GM18873 (cell line): ENCODE results near the gene ALDH1L1.
"Not testable (repeated sequence)": the region's sequence is repeated elsewhere in the genome, so short reads cannot be mapped to it uniquely, and the experiment has no call there.

Experiments
- ATAC-seq: cut with Tn5 transposase; IDR thresholded peaks from one replicate; pipeline ENCODE4 v1.9.1; 2021; ENCODE audit warnings: mild to moderate bottlenecking, moderate library complexity, moderate number of reproducible peaks; ENCODE audit not compliant: unreplicated experiment, low FRiP score

Gene ALDH1L1

DNA sequence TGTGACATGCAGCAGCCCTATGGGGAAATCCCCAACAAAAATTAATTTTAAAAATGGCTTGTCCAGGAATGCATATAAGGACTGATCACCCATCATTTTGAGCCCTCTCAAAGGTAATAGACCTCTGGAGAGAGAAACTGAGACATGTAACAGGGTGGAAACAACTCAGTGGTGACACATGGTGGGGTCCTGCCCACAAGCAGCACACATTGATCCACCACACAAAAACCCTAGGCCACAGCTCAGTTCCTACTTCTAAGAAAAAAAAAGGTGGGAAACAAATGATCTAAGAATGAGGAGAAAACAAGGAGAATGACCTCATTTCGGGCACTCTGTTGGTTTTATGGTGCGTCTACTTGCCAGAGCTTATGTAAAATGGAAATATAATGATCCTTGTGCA lies 94.5 kb downstream of the ALDH1L1 start:
- ATAC-seq, result no peak

DNA sequence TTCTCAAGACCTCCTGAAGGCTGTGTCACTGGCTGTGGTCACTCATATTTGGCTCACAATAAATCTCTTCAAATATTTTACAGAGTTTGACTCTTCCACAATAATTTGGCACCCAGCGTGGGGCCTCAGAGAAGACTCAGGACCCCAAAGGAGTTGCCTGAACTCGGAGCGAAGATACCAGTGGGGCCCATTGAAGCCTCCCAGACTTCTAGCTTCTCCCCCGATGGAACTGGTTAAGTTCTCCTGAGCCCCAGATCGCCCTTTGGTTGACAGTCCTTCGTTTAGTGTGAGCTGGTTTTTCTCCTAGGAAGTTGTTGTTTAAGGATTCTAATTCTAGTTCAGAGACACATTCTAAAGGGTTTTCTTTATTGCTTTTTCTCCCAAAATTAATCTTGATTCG lies 95.1 kb downstream of the ALDH1L1 start:
- no peak for ATAC-seq

DNA sequence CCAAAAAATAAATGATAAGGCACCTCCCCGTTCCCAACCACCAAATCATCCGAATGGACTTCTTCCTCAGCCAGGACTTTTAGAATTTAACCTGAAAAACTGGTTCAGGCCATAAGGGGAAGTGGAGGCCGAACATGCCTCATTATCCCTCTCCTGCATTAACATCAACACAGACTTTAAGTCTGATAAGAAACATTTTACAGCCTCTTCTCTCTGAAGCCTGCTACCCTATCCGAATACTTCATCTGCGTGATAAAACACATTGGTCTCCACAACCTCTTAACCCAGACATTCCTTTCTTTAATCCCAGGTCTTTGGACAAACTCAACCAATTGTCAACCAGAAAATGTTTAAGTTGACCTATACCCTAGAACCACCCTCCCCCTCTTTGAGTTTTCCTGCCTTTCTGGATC lies 95.6 kb downstream of the ALDH1L1 start:
- no peak for ATAC-seq

DNA sequence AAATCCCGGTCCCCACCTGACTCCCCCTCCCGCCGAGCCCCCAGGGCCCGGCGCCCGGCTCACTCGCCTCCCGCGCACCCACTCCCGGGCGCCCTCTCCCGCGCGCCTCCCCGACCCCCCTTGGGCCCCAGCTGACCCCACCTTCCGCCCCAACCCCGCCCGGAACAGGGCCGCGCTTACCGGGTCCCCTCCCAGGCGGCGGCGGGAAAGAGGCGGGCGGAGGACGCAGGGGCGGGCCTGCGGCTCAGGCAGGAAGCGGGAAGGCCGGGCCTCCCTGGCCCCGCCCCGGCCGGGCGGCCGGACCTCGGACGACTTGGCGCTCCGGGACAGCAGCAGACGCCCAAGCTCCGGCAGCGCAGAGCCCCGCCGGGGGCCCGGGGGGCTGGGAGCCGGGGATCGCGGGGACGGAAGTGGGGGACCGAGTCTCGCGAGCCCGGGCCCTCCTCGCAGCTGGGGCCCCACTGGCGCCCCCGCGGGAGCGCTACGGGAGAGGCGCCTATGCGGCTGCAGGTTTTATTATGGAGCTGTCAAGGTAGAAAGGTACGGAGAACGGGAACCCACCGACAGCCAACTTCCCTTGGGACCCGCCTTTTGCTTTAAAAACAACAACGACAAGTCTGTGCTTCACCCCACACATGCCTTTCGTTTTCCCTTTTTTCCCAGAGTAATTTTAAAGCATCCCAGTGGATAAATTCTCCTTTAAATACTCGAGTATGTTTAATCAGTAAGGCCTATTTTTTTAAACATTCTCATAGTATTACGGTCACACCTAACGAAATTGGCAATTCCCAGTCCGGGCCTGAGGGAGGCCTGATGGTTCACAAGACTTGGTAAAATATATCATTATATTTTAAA lies 96.2 kb downstream of the ALDH1L1 start, which contains the start of gene SLC41A3:
TSS of gene SLC41A3 (minus strand) at position 212 of the 855 bp plus-strand sequence. CDS start 15,905 bp downstream, outside the sequence.
- ATAC-seq, result peak; percentile 86

DNA sequence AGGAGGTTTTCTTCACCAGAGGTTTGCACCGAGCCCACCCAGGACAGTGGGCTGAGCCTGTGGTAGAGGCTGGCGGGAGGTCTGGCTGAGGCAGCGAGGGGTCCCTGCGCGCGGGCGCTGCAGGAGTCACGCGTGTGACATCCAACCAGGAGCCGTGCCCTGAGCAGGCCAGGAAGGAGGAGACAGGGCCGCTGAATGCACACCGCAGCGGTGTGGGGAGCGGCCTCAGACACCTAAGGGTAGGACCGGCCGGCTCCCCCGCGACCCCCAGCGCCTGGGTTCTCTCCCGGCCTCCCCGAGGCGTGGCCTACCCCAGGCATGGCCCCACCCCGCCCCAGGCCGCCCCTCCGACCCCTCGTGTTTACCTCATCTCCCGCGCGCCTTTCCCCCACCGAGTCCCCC lies 96.9 kb downstream of the ALDH1L1 start:
- peak; percentile 39 for ATAC-seq

DNA sequence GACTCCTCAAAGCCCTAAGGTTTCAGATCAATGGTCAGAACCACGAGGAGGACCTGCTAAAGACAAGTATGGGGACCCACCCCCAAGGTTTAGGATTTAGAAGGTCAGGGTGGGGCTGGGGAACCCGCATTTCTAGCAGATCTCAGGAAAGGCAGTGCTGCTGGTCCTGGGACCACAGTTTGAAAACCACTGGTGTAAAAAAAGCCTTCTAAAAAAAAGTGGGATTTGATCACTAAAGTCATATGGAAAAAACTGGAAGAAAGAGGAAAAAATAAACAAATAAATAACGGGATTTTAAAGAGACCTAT lies 97.3 kb downstream of the ALDH1L1 start:
- ATAC-seq, result no peak

DNA sequence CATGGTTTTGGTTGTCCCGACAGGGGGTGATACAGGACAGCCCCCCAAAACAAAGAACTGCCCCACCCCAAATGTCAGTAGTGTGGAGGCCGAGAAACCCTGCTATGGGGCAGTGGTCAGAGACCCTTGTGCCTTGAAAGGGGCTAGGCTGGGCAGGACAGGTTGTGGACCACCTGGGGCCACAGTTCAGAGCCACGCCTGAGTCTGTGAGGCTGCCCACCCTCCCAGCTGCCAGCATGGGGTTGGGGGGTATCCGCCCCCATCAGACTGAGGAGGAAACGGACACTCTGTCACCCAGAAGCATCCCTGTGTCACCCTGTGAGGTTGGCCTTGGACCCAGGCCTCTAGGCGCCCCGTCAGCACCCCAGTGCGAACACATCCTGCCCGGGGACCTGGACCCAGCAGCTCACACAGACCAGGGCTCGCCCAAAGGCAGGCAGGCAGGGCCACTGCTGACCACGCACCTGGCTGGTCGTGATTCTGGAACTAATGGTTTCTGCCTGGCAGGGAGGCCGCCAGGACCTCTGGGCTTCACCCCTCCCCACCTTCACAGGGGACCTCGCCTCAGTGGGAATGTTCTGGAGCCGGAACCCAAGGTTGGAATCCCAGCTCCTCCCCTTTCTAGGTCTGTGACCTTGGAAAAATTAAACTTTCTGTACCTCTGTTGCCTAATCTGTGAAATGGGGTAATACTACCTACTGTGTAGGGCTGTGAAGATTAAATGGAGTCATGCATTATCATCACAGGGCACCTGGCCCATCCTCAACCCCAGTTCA lies 97.8 kb downstream of the ALDH1L1 start:
- ATAC-seq, result no peak

DNA sequence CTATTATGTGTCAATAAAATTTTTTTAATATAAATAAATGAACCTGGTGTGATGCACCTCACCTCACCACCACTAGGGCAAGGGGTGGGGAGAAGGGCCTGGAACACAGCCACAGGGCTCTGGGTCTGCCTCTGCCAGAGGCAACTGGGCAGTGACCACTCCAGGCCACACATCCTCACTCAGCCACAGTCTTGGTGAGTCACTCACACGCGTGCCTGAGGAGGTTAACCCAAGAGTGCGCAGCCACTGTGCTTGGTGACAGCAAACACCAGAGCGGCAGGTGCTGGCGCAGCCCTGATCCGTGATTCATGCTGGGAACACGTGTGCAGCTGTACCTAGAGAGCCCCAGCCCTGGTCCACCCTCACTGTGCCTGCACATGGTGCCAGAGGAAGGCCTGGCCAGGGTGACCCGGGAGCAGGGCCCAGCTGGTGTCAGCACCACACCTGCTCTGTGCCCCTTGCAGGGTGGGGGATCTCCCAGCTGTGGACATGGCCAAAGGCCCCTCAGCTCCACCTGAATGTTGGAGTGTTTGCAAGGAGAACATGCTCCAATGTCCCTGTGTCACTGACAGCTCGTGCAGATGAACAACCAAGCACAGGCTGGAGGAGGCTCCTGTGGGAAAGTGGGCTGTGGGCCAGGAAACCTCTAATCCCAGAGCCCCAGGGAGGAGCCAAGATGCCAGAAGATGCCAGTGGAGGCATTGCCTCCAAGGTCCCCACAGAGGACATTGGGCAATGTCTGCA lies 98.6 kb downstream of the ALDH1L1 start:
- ATAC-seq, result no peak

DNA sequence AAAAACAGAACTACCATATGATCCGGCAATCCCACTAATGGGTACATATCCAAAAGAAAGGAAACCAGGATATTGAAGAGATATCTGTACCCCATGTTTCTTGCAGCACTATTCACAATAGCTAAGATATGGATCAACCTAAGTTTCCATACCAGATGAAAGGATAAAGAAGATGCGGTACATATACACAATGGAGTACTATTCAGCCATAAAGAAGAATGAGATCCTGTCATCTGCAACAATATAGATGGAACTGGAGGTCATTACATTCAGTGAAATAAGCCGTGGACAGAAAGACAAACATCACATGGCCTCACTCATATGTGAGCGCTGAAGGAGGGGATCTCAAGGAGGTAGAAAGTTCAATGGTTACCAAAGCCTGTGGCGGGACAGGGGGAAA lies 99.4 kb downstream of the ALDH1L1 start:
- no peak for ATAC-seq

DNA sequence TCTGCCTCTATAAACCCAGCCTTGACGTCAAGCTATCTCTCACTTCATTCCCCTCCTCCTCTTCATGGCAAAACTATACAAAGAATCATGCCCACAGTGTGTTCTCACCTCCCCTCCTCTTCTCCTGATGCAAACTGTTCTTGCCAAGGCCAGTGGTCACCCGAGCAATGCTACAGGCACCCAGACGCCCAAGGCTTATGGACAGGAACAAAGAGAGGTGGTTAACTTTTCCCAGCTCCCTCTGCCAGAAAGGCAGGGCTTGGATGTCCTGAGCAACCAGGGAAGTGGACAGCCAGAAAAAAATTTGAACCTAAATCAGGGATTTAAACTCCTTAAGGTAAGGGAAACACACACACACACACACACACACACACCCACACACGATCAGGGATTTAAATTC lies 101.5 kb downstream of the ALDH1L1 start:
- ATAC-seq, result no peak

DNA sequence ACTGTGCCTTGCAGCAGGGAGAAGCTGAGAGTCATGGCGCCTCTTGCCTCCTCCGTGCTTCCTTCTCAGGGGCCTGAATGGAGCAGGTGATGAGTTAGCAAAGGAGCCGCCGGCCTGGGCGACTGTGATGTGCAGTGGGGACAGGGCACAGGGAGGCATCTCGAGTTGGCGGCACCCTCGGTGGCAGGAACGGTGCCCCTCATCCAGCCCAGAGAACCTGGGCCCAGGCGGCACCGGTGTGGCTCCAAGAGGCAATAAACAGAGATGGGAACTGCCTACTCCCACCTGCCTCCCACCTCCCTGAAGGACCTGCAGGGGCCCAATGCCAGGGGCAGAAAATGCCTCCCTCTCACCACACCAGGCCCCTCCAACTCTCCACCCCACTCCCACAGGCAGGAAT lies 102.6 kb downstream of the ALDH1L1 start:
- no peak for ATAC-seq

DNA sequence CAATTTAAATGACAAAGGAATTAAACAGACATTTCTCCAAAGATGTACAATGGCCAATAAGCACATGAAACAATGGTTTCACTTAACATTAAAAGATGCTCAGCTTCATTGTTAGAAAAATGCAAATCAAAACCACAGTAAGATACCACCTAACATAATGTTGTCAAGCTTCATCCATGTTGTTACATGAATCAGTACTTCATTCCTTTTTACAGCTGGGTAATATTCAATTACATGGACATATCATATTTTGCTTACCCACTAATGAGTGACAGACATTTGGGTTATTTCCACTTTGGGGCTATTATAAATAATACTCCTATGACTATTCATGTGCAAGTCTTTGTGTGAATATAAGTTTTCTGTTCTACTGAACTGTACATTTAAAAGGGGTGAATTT lies 104.2 kb downstream of the ALDH1L1 start:
- ATAC-seq, result no peak

DNA sequence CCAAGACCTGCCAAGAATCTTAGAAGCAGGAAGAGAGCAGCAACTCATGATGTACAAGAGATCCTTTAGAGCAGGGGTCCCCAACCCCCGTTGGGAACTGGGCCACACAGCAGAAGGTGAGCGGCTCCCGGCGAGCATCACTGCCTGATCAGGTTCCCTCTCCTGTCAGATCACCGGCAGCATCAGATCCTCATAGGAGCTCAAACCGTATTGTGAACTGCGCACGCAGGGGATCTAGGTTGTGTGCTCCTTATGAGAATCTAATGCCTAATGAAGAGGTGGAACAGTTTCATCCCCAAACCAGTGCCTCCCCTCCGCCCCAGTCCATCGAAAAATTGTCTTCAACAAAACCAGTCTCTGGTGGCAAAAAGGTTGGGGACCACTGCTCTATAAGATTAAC lies 110.2 kb downstream of the ALDH1L1 start:
- ATAC-seq, result no peak

DNA sequence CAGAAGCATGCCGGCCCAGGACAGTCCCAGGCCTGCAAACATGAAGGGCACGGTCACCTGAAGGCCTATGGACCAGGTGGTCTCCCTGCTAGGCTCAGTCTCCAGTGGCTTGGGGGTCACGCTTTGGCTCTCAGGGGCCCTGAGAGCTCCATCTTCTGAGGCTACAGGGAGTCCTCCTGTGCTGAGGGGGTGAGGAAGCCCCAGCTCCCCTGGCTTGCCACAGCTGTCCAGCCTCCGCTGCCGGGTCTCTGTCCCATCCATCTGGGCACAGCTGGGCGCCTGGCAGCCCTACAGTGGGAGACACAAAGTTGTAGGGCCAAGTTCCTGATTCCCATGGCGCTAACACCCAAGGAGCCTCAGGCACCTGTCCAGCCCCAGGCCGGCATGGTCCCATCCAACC lies 112.4 kb downstream of the ALDH1L1 start:
- ATAC-seq, result no peak

DNA sequence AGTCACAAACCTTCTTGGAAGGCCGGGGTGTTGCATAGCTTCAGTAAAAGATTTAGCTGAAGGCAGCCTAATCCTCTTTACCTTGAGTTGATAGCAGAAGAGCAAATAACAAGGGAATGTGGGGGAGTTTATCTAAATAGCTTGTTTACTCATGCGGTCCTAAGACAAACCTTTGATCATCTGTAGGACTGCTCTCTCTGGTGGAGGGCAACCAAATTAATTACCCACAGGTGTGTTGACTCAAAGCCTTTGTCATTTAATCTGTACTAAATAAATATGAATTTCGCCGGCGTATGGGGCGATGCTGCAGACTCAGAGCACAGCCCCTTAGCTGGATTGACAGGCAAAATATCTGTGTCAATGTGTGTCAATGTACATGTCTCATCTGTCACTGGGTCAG lies 113.7 kb downstream of the ALDH1L1 start:
- not testable (repeated sequence) for ATAC-seq

DNA sequence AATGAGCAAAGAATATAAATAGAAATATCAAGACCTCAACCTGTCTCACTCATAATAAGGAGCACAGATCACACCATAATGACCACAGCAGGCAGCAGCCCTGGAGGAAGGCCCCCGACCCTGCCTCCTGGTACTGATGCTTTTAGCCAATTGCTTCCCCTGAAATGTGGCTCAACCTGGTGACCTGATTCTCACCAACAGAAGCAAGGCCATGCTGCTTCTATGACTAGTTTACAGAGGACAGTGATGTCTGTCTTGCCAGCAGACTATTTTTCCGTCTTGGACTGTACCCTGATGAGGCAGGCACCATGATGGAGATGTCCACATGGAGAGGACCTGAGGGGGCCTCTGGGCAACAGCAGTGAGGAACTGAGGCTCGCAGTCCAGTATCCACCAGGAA lies 114.5 kb downstream of the ALDH1L1 start:
- ATAC-seq, result no peak

DNA sequence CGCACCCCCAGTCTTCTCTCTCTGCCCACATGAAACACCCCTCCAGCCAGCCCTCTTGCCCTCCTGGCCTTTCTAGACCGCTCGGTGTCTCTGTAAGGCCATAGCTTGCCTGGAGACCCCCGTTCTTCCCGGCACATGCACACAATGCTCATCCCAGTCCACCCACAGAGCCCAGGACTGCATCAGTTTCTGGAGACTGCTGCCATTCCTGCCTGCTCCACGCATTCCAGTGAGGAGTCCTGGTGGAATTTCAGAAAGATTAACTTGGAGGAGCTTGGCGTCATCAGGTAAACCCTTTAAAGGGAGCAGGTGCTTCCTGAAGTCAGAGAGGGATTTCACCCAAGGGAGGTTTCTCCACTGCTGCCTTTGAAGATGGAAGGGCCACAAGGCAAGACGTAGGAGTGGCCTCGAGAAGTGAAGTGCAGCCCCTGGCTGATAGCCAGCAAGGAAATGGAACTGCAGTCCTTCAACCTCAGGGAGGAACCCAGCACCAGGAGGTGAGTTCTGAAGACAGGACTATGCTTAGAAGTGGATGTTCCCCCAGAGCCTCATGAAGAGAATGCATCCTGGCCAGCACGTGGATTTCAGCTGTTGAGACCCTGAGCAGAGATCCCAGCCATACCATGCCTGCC lies 115.6 kb downstream of the ALDH1L1 start:
- ATAC-seq, result no peak

DNA sequence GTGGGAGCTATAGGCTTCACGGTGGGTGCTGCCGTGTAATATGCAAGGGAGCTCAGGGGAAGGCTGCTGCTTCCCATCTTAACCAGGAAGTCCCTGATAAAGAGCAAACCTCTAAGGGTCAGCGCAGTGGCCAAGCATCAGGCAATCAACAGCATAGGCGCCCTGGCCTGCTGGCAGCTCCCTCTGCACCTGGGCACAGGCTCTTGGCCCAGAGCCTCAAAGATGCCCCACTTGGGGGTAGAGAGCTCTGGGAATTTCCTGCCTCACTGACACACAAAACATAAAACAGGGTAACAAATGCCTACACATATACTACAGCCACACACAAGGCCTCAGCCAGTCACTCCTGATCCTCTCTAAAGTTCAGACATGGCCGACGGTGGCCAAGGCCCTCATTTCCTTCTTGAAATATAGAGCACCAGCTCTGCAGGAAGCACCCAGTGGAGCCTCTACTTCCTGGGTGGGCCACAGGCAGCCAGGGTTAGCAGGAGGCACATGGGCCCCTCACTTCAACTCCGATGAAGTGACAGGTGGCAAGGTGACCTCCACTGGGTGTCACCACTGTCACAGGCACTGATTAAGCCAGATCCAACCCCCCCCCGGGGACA lies 116.9 kb downstream of the ALDH1L1 start:
- ATAC-seq, result no peak

DNA sequence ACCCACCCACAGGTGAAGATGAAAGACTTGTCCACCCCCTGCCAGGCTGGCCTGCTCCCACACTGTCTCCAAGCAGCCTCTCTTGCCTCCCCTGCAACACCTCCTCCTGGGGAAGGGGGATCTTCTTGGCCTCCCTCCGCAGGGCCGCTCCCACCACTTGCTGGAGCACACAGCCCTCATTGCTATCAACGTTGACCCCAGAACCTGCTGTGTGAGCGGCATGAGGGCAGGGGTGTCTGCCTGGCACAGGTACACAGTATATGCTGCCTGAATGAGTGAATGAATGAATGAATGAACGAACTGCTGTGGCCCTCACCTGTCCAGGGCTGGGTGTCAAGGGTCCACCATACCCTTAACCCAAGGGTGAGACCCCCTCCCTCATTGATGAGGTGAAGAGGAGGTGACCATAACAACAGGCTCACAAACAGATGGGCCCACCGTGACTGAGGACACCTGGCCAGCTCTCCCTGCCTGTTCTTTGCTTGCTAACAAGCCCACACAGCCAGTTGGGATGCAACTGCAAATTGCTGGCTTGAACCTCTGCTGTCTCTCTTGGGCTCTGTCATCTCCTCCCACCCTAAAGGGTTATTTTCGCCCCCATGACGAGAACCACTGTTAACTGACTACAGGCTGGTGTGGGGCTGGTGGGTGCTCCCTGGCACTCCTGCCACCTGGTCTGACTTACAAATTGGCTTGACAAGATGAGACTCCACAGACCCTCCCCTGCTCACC lies 118.9 kb downstream of the ALDH1L1 start:
- no peak for ATAC-seq
